ENCODE data around the gene CAMK1D. TPM values are rescaled to one million over a fixed set of nuclear protein-coding genes. Genes with fewer than 3 reads are reported as not detected.

CAMK1D gene
- total and polyA plus RNA-seq, 8 donors: 4.4 to 10.8 (median 4.8) TPM

DNA sequence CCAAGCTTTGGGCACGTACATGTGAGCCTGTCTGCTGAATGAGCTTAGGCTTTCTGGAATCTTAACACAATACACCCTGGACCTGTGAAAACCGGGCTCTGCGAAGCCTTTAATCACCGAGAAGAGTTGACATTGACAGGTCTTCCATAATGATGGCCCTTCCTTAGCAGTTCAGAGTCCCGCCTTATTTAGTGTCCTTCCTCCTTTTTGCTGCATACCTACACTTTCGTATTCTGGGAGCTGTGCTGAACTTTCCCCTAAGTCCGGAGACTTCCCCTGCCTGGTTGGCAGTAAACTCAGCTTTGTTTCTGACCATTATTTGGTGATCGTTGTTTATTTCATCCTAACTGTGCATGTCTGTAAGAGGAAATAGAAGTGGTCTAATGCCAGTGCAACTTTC, 212.0 kb downstream of the CAMK1D start:
- H3K4me1 ChIP-seq: no peaks in the 10 kb centered on the region
- no peaks in the 10 kb centered on the region for H3K36me3 ChIP-seq
- TF ChIP-seq, protein P1, sequence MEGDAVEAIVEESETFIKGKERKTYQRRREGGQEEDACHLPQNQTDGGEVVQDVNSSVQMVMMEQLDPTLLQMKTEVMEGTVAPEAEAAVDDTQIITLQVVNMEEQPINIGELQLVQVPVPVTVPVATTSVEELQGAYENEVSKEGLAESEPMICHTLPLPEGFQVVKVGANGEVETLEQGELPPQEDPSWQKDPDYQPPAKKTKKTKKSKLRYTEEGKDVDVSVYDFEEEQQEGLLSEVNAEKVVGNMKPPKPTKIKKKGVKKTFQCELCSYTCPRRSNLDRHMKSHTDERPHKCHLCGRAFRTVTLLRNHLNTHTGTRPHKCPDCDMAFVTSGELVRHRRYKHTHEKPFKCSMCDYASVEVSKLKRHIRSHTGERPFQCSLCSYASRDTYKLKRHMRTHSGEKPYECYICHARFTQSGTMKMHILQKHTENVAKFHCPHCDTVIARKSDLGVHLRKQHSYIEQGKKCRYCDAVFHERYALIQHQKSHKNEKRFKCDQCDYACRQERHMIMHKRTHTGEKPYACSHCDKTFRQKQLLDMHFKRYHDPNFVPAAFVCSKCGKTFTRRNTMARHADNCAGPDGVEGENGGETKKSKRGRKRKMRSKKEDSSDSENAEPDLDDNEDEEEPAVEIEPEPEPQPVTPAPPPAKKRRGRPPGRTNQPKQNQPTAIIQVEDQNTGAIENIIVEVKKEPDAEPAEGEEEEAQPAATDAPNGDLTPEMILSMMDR (IDR thresholded peaks at IDR 0.05): no peak

DNA sequence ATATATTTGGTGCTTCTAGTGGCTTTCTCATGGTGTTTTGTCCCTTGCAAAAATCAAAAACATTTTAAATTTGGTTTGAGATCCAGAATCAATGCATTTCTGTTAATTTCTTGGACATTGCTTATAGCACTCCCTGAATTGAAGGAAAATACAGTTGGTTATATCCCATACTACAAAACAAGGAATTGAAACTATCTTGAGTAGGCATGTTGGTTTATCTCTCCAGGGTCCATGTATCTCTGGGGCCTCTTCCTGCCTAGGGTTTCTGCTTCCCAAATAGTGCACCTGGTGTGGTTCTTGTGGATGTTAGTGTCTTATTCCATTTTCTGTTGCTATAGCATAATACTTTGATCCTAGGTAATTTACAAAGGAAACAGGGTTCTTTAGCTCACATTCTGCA, 212.4 kb downstream of the CAMK1D start:
- TF ChIP-seq, protein P1 (IDR thresholded peaks at IDR 0.05): no peak
- intact Hi-C loops (cut with DNase I): no loop called here

More for the DNA sequence above, 212.0 kb downstream of the CAMK1D start:
- ATAC-seq (no peak), DNase-seq (no peak)
- intact Hi-C loops (cut with DNase I): no loop called here
- H3K27me3 ChIP-seq: no peaks in the 10 kb centered on the region
- H3K27ac ChIP-seq: no peak overlapping the region
- no peak overlapping the region for H3K4me3 ChIP-seq
- H3K9me3 ChIP-seq: no peaks in the 10 kb centered on the region

DNA sequence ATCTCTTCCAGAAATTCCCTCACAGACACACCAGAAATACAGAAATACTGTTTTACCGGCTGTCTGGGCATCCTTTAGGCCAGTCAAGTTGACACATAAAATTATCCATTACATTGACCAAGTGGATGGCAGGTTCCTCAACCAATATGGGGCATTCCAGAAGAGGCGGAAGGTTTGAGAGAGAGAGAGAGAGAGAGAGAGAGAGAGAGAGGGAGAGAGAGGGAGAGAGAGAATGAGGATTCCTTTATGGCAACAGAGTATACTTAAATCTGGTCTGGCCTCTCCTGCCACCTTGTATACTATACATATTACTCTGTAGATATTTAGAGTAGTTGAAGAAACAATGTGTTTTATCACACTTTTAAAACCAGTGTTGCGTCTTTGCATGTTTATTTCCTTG, 214.1 kb downstream of the CAMK1D start:
- Histone ChIP-seq H3K4me3 (no peak overlapping the region), H3K4me1 (no peaks in the 10 kb centered on the region), H3K27me3 (no peaks in the 10 kb centered on the region), H3K36me3 (no peaks in the 10 kb centered on the region), H3K27ac (no peak overlapping the region), H3K9me3 (no peaks in the 10 kb centered on the region)
- intact Hi-C loops (cut with DNase I): no loop called here
- no peak for ATAC-seq
- TF ChIP-seq, protein P1 (IDR thresholded peaks at IDR 0.05): no peak
- no peak for DNase-seq

More for the DNA sequence above, 212.4 kb downstream of the CAMK1D start:
- Histone ChIP-seq H3K36me3 (no peaks in the 10 kb centered on the region), H3K9me3 (no peaks in the 10 kb centered on the region), H3K27me3 (no peaks in the 10 kb centered on the region), H3K4me3 (no peak overlapping the region), H3K4me1 (no peaks in the 10 kb centered on the region), H3K27ac (no peak overlapping the region)
- ATAC-seq: no peak
- no peak for DNase-seq

DNA sequence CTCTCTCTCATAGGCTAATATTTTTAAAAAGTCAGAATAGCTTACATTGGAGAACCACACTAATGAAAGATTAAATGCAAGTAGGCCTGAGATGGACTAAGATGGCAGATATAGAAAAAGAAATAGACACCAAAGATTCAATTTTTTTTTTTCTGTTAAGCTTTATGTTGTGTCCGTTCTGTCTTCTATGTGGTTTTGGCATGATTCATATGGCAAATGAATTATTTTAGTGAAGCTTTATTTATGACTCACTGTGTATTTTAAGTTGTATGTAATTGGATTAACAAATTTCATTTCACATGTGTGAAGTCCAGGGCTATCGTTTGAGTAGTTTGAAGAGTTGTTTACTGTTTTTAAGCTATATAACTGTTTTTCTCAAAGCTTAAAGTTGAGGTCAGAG, 214.8 kb downstream of the CAMK1D start:
- TF ChIP-seq, protein P1 (IDR thresholded peaks at IDR 0.05): no peak
- no peak overlapping the region for H3K27ac ChIP-seq
- H3K9me3 ChIP-seq: no peaks in the 10 kb centered on the region
- no peaks in the 10 kb centered on the region for H3K36me3 ChIP-seq
- no peaks in the 10 kb centered on the region for H3K4me1 ChIP-seq
- intact Hi-C loops (cut with DNase I): no loop called here
- H3K4me3 ChIP-seq: no peak overlapping the region
- DNase-seq: no peak
- no peaks in the 10 kb centered on the region for H3K27me3 ChIP-seq
- no peak for ATAC-seq

DNA sequence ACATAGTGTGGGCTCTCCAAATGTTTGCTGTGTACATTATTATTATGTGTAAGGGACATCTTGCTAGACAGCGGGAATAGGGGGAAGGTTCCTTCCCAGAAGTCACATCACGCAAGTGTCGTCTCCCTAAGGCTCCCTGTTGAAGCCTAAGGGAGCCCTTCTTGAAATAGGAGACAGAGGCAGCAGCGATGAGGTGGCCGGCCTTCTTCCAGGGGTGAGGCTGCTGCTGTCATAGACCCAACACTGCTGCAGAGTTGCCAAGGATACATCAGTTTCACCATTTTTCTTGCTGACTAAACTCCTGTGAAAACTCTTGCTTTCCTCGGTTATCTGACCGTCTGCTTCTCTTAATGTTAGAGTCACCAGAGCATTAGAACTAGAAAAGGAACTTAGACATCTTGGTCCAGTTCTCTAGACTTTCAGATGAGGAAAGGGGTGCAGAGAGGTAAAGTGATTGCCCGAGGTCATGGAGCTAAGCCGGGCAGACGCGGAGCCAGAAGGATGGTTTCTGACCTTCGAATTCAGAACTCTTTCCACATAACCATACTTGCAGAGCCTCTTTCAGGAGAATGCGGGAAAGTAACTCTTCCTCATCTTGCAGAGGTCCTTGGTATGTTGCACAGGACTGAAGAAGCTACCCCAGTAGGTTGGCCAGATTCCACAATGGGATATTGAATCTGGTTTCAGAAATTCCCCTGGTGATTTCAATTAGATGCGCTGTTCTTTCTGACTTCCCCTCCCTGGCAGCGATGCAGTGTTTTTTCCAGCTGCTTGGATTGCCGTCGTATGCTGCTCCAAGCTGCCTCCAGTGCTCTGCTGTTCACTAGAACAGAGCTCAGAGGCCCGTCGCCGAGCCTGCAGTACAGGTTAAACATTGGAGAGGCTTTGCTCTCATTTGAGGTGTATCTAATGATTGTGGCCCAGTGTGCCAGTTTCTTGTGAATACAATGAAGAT, 217.1 kb downstream of the CAMK1D start:
- ATAC-seq (no peak), DNase-seq (no peak)
- TF ChIP-seq, protein P1 (IDR thresholded peaks at IDR 0.05): no peak
- intact Hi-C loops (cut with DNase I): no loop called here
- Histone ChIP-seq H3K27ac (no peak overlapping the region), H3K27me3 (no peaks in the 10 kb centered on the region), H3K36me3 (no peaks in the 10 kb centered on the region), H3K4me1 (no peaks in the 10 kb centered on the region), H3K9me3 (no peaks in the 10 kb centered on the region), H3K4me3 (no peak overlapping the region)

Data from left lung (tissue), 10 donors.